Endothelial cell of umbilical vein (primary cell): ENCODE measurements around the gene IRF2BP2.

Experiments used
- CTCF ChIP-seq, 2 donors: IDR thresholded peaks; 1 replicate in 1 of 2; 2 replicates in 1 of 2; pipeline ENCODE4 v1.5.1; 2011; ENCODE audit warnings: low read length in 2 of 2, mild to moderate bottlenecking in 2 of 2, moderate library complexity in 2 of 2, control low read depth in 1 of 2, inconsistent platforms in 1 of 2, low read depth in 1 of 2; ENCODE audit not compliant: insufficient read depth in 1 of 2; ENCODE audit errors: extremely low read depth in 1 of 2
- EZH2 ChIP-seq: IDR thresholded peaks from 2 replicates; pipeline ENCODE4 v1.6.1; 2012; ENCODE audit warnings: borderline replicate concordance, low read depth, mild to moderate bottlenecking, moderate library complexity, low read length, inconsistent platforms; ENCODE audit not compliant: severe bottlenecking
- FOS ChIP-seq: IDR thresholded peaks from 2 replicates; pipeline ENCODE4 v1.6.1; 2011; ENCODE audit warnings: mild to moderate bottlenecking, low read length, moderate library complexity, borderline replicate concordance; ENCODE audit not compliant: insufficient read depth
- GATA2 ChIP-seq: IDR thresholded peaks from 2 replicates; pipeline ENCODE4 v1.7.0; 2011; ENCODE audit warnings: low read depth, mild to moderate bottlenecking, moderate library complexity, mixed read lengths, low read length; ENCODE audit not compliant: insufficient read length, insufficient read depth
- JUN ChIP-seq: IDR thresholded peaks from 2 replicates; pipeline ENCODE4 v1.6.1; 2011; ENCODE audit warnings: borderline replicate concordance, low read depth; ENCODE audit not compliant: insufficient read length, insufficient read depth
- MAX ChIP-seq: IDR thresholded peaks from 2 replicates; pipeline ENCODE4 v1.6.1; 2011; ENCODE audit not compliant: insufficient read depth, insufficient read length
- POLR2A ChIP-seq: IDR thresholded peaks from 2 replicates; pipeline ENCODE4 v1.6.1; 2012; ENCODE audit warnings: low read depth, mild to moderate bottlenecking, control low read depth, low read length
- POLR2AphosphoS5 ChIP-seq: IDR thresholded peaks from 2 replicates; pipeline ENCODE4 v1.6.1; 2012; ENCODE audit warnings: low read depth, mild to moderate bottlenecking, control low read depth, low read length, moderate library complexity; ENCODE audit not compliant: insufficient read depth

GRCh38 chr1:234617131-234617985, 7.4 kb upstream of the IRF2BP2 start:
- TF ChIP-seq CTCF (IDR thresholded peaks at IDR 0.05; ENCODE audit: extremely low read depth in 1 of 2, insufficient read depth in 1 of 2, low read depth in 1 of 2, low read length in 2 of 2) (no peak), POLR2A (no peak), FOS (no peak), EZH2 (no peak), MAX (no peak), JUN (no peak), GATA2 (no peak), POLR2AphosphoS5 (no peak)
